MG63 (cell line): ENCODE measurements around the gene PCID2. TPM values are rescaled to one million over a fixed set of nuclear protein-coding genes. Genes with fewer than 3 reads are reported as not detected.

ENCODE experiments used
- DNase-seq: peaks from one replicate; pipeline ENCODE4 v3.0.0-alpha.2; 2020
- H3K27me3 ChIP-seq: fragments of 250-450 bp; sonication (Bioruptor Pico); 2 replicates; pipeline ENCODE4 v1.5.1; 2020; ENCODE audit warnings: mild to moderate bottlenecking, moderate library complexity
- H3K36me3 ChIP-seq: fragments of 250-450 bp; sonication (Bioruptor Pico); 2 replicates; pipeline ENCODE4 v1.5.1; 2020; ENCODE audit warnings: mild to moderate bottlenecking, moderate library complexity
- H3K4me3 ChIP-seq: fragments of 250-450 bp; sonication (Bioruptor Pico); 2 replicates; pipeline ENCODE4 v1.5.1; 2020; ENCODE audit warnings: mild to moderate bottlenecking, moderate library complexity
- H3K9me3 ChIP-seq: fragments of 250-450 bp; sonication (Bioruptor Pico); 2 replicates; pipeline ENCODE4 v1.5.1; 2020; ENCODE audit warnings: mild to moderate bottlenecking, moderate library complexity
- total RNA-seq: library from RNA; depleted of rRNA; stranded (reverse); fragments of >200 nt; shearing (Covaris generic); gene quantifications from 2 replicates; pipeline ENCODE4 v1.2.3, GENCODE V29; 2014; ENCODE audit warnings: low replicate concordance

Gene PCID2
- total RNA-seq, 1 experiment from 2014 or later: 106 TPM

GRCh38 chr13:113150550-113151365 lies 57.7 kb downstream of the PCID2 start:
- Histone ChIP-seq H3K9me3 (no peaks in the 10 kb centered on the region), H3K36me3 (no peaks in the 10 kb centered on the region), H3K4me3 (no peak overlapping the region), H3K27me3 (no peaks in the 10 kb centered on the region)
- DNase-seq: no peak

GRCh38 chr13:113149711-113150549 lies 58.5 kb downstream of the PCID2 start:
- DNase-seq: no peak
- Histone ChIP-seq H3K36me3 (no peaks in the 10 kb centered on the region), H3K4me3 (no peak overlapping the region), H3K27me3 (no peaks in the 10 kb centered on the region), H3K9me3 (no peaks in the 10 kb centered on the region)

- no peak for DNase-seq
- no peaks in the 10 kb centered on the region for H3K36me3 ChIP-seq
- H3K9me3 ChIP-seq: no peaks in the 10 kb centered on the region
- no peak overlapping the region for H3K4me3 ChIP-seq
- H3K27me3 ChIP-seq: no peaks in the 10 kb centered on the region
Measured at GRCh38 chr13:113148940-113149503, 59.4 kb downstream of the PCID2 start.

- no peak overlapping the region for H3K4me3 ChIP-seq
- no peaks in the 10 kb centered on the region for H3K9me3 ChIP-seq
- H3K27me3 ChIP-seq: no peaks in the 10 kb centered on the region
- H3K36me3 ChIP-seq: no peaks in the 10 kb centered on the region
- no peak for DNase-seq
Measured at GRCh38 chr13:113148407-113148806, 60.1 kb downstream of the PCID2 start.

GRCh38 chr13:113147206-113147605 lies 61.3 kb downstream of the PCID2 start:
- Histone ChIP-seq H3K36me3 (no peaks in the 10 kb centered on the region), H3K4me3 (no peak overlapping the region), H3K27me3 (no peaks in the 10 kb centered on the region), H3K9me3 (no peaks in the 10 kb centered on the region)
- no peak for DNase-seq

GRCh38 chr13:113146750-113147149 lies 61.7 kb downstream of the PCID2 start:
- Histone ChIP-seq H3K27me3 (no peaks in the 10 kb centered on the region), H3K9me3 (no peaks in the 10 kb centered on the region), H3K4me3 (no peak overlapping the region), H3K36me3 (no peaks in the 10 kb centered on the region)
- DNase-seq: no peak

GRCh38 chr13:113145911-113146598 lies 62.4 kb downstream of the PCID2 start:
- H3K9me3 ChIP-seq: no peaks in the 10 kb centered on the region
- no peaks in the 10 kb centered on the region for H3K27me3 ChIP-seq
- DNase-seq: no peak
- H3K36me3 ChIP-seq: no peaks in the 10 kb centered on the region
- H3K4me3 ChIP-seq: no peak overlapping the region

- no peak for DNase-seq
- Histone ChIP-seq H3K9me3 (no peaks in the 10 kb centered on the region), H3K4me3 (no peak overlapping the region), H3K36me3 (no peaks in the 10 kb centered on the region), H3K27me3 (no peaks in the 10 kb centered on the region)
Measured at GRCh38 chr13:113145496-113145895, 63.0 kb downstream of the PCID2 start.

GRCh38 chr13:113144255-113144629 lies 64.2 kb downstream of the PCID2 start:
- H3K27me3 ChIP-seq: no peaks in the 10 kb centered on the region
- H3K9me3 ChIP-seq: no peaks in the 10 kb centered on the region
- DNase-seq: no peak
- no peak overlapping the region for H3K4me3 ChIP-seq
- H3K36me3 ChIP-seq: no peaks in the 10 kb centered on the region

- DNase-seq: no peak
- no peaks in the 10 kb centered on the region for H3K27me3 ChIP-seq
- no peaks in the 10 kb centered on the region for H3K36me3 ChIP-seq
- H3K4me3 ChIP-seq: no peak overlapping the region
- H3K9me3 ChIP-seq: no peaks in the 10 kb centered on the region
Measured at GRCh38 chr13:113143466-113144254, 64.8 kb downstream of the PCID2 start.

GRCh38 chr13:113142876-113143275 lies 65.6 kb downstream of the PCID2 start:
- Histone ChIP-seq H3K27me3 (0 out of 2 replicates have a peak, but pooled peaks cover 4% of the 10 kb centered on the region), H3K36me3 (no peaks in the 10 kb centered on the region), H3K4me3 (no peak overlapping the region), H3K9me3 (no peaks in the 10 kb centered on the region)
- DNase-seq: no peak

GRCh38 chr13:113141601-113141970 lies 66.9 kb downstream of the PCID2 start:
- no peak for DNase-seq
- Histone ChIP-seq H3K36me3 (no peaks in the 10 kb centered on the region), H3K27me3 (0 out of 2 replicates have a peak, but pooled peaks cover 4% of the 10 kb centered on the region), H3K9me3 (no peaks in the 10 kb centered on the region), H3K4me3 (no peak overlapping the region)

- DNase-seq: no peak
- Histone ChIP-seq H3K9me3 (no peaks in the 10 kb centered on the region), H3K27me3 (0 out of 2 replicates have a peak, but pooled peaks cover 4% of the 10 kb centered on the region), H3K36me3 (no peaks in the 10 kb centered on the region), H3K4me3 (no peak overlapping the region)
Measured at GRCh38 chr13:113140677-113141600, 67.5 kb downstream of the PCID2 start.

- no peaks in the 10 kb centered on the region for H3K9me3 ChIP-seq
- H3K27me3 ChIP-seq: 0 out of 2 replicates have a peak, but pooled peaks cover 4% of the 10 kb centered on the region
- no peak for DNase-seq
- no peaks in the 10 kb centered on the region for H3K36me3 ChIP-seq
- no peak overlapping the region for H3K4me3 ChIP-seq
Measured at GRCh38 chr13:113139577-113139976, 68.9 kb downstream of the PCID2 start.
